ENCODE results near the gene SRI. TPM values are rescaled to one million over a fixed set of nuclear protein-coding genes. Genes with fewer than 3 reads are reported as not detected.

The SRI gene
- total RNA-seq, 1 donor from 2014 or later = 179 TPM

DNA sequence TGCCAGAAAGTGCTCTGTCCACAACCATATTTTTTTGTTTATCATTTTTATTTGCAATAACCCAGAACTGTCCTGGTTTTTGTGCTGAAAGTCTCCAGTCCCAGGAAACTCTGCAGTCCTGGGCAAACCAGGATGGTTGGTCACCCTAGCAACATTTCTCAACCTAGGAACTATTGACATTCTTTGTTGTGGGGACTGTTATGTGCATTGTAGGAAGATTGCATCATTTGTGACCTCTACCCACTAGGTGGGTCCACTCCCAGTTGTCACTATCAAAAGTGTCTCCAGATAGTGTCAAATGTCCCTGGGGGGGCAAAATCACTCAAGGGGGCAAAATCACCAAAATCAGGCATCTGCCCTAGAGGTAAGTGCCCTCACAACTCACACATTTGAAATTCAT, 14.0 kb upstream of the SRI start:
- no peak for DNase-seq
- no peaks in the 10 kb centered on the region for H3K27me3 Mint-ChIP-seq (ENCODE audit: unreplicated experiment)
- no peak overlapping the region for H3K4me3 Mint-ChIP-seq (ENCODE audit: unreplicated experiment)
- H3K27ac Mint-ChIP-seq (ENCODE audit: unreplicated experiment) = no peak overlapping the region
- H3K36me3 Mint-ChIP-seq (ENCODE audit: unreplicated experiment) = peaks cover 2% of the 10 kb centered on the region
- TF ChIP-seq, protein P1, sequence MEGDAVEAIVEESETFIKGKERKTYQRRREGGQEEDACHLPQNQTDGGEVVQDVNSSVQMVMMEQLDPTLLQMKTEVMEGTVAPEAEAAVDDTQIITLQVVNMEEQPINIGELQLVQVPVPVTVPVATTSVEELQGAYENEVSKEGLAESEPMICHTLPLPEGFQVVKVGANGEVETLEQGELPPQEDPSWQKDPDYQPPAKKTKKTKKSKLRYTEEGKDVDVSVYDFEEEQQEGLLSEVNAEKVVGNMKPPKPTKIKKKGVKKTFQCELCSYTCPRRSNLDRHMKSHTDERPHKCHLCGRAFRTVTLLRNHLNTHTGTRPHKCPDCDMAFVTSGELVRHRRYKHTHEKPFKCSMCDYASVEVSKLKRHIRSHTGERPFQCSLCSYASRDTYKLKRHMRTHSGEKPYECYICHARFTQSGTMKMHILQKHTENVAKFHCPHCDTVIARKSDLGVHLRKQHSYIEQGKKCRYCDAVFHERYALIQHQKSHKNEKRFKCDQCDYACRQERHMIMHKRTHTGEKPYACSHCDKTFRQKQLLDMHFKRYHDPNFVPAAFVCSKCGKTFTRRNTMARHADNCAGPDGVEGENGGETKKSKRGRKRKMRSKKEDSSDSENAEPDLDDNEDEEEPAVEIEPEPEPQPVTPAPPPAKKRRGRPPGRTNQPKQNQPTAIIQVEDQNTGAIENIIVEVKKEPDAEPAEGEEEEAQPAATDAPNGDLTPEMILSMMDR (IDR thresholded peaks at IDR 0.05; ENCODE audit: partially characterized antibody, unreplicated experiment) = no peak
- H3K4me1 Mint-ChIP-seq (ENCODE audit: low read depth, unreplicated experiment) = peaks cover 2% of the 10 kb centered on the region
- H3K9me3 Mint-ChIP-seq (ENCODE audit: unreplicated experiment) = no peaks in the 10 kb centered on the region

DNA sequence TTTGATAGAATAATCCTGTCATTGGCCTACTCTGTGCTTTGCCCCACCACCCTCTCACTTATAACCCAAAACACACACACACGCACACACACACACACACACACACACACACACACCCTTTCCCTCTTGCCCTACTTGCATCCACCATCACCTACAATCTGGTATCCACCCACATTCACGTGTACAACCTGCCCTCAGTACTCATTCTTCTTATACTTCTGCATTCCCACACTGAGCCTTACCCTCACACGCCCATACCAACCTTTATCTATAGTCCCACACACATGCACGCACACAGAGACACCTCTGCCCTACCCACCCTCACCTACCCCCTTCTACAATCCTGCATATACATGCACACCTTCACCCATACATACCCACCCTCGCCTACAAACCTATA, 10.8 kb upstream of the SRI start:
- TF ChIP-seq, protein P1 (IDR thresholded peaks at IDR 0.05; ENCODE audit: partially characterized antibody, unreplicated experiment) = no peak
- no peak for DNase-seq
- Mint-ChIP-seq H3K27ac (ENCODE audit: unreplicated experiment) (no peak overlapping the region), H3K4me1 (ENCODE audit: low read depth, unreplicated experiment) (no peaks in the 10 kb centered on the region), H3K4me3 (ENCODE audit: unreplicated experiment) (no peak overlapping the region), H3K27me3 (ENCODE audit: unreplicated experiment) (no peaks in the 10 kb centered on the region), H3K36me3 (ENCODE audit: unreplicated experiment) (peaks cover 10% of the 10 kb centered on the region), H3K9me3 (ENCODE audit: unreplicated experiment) (no peaks in the 10 kb centered on the region)

DNA sequence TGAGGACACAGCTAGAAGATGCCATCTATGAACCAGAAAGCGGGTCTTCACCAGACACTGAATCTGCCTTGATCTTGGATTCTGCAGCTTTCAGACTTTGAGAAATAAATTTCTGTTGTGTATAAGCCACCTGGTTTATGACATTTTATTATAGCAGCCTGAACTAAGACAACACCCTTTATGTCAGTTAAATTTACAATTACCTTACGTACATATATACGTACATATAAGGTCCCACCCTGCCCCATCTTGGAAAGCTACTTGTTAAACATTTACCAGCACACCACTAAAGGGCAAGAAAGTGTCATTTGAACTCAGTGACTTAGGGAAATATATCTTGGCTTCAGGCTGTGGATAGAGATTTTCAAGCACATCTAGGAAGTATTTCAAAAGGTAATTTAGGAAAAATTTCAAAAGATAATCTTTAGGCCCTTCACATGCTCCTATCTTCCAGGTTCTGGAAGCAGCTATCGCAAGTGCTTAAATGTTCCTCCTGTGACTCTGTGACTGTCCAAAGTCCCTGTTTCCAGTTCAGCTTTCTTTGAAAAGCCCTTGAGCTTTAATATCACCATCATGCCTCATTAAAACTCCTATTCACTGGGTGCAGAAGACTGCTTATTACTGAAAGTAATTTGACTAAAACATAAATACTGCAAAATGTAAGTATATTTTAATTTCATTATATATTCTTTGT, 9.6 kb upstream of the SRI start:
- TF ChIP-seq, protein P1 (IDR thresholded peaks at IDR 0.05; ENCODE audit: partially characterized antibody, unreplicated experiment) = no peak
- H3K27ac Mint-ChIP-seq (ENCODE audit: unreplicated experiment) = no peak overlapping the region
- peaks cover 10% of the 10 kb centered on the region for H3K36me3 Mint-ChIP-seq (ENCODE audit: unreplicated experiment)
- no peaks in the 10 kb centered on the region for H3K9me3 Mint-ChIP-seq (ENCODE audit: unreplicated experiment)
- no peaks in the 10 kb centered on the region for H3K4me1 Mint-ChIP-seq (ENCODE audit: low read depth, unreplicated experiment)
- no peak overlapping the region for H3K4me3 Mint-ChIP-seq (ENCODE audit: unreplicated experiment)
- H3K27me3 Mint-ChIP-seq (ENCODE audit: unreplicated experiment) = no peaks in the 10 kb centered on the region
- DNase-seq = no peak

DNA sequence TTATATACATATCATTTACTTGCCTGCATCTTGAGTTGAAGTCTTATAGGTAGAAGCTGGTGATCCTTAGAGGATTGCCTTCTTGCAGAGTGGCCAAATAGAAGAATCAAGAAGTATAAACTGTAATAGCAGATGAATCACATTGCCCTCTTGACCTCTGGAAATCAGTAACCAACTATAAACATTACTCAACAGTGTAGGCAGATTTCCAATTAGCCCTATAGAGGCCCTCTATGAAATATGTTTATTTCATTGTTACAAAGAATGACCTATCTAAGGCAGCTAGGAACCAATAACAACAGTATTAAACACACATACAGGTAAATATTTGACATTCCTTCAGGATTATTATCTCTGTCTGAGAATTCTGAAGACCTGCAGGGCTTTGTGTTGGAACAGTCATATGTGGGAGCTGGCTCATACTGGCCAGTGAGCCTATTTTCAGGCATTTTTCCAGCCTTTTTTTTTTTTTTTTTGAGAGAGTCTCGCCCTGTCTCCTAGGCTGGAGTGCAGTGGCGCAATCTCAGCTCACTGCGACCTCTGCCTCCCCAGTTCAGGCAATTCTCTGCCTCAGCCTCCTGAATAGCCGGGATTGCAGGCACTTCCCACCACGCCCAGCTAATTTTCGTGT, 7.2 kb upstream of the SRI start:
- H3K4me1 Mint-ChIP-seq (ENCODE audit: low read depth, unreplicated experiment) = no peaks in the 10 kb centered on the region

More for the DNA sequence above, 7.2 kb upstream of the SRI start:
- TF ChIP-seq, protein P1 (IDR thresholded peaks at IDR 0.05; ENCODE audit: partially characterized antibody, unreplicated experiment) = no peak
- H3K9me3 Mint-ChIP-seq (ENCODE audit: unreplicated experiment) = no peaks in the 10 kb centered on the region
- no peak for DNase-seq
- no peaks in the 10 kb centered on the region for H3K27me3 Mint-ChIP-seq (ENCODE audit: unreplicated experiment)
- H3K36me3 Mint-ChIP-seq (ENCODE audit: unreplicated experiment) = peaks cover 10% of the 10 kb centered on the region
- no peak overlapping the region for H3K4me3 Mint-ChIP-seq (ENCODE audit: unreplicated experiment)
- H3K27ac Mint-ChIP-seq (ENCODE audit: unreplicated experiment) = no peak overlapping the region
